GOT3 (cell line): ENCODE measurements around the gene ASB10.

Experiments
- DNase-seq: peaks from one replicate; lab custom pipeline; 2025; ENCODE audit warnings: mixed read lengths; lab: John Stamatoyannopoulos, UW

ASB10 gene

GRCh38 chr7:151186640-151187408 is at the start of gene ASB10:
TSS of gene ASB10 (minus strand) at chr7:151187250. CDS start at chr7:151187130, 120 bp downstream.
- no peak for DNase-seq

- DNase-seq, result no peak
These were observed 49.4 kb upstream of the ASB10 start for GRCh38 chr7:151236406-151236805.

- DNase-seq, result no peak
These were observed 48.2 kb upstream of the ASB10 start for GRCh38 chr7:151235091-151235787.

- DNase-seq, result no peak
These were observed 46.8 kb upstream of the ASB10 start for GRCh38 chr7:151233804-151234203.

- peak; percentile 51 for DNase-seq
These were observed 46.1 kb upstream of the ASB10 start for GRCh38 chr7:151232917-151233701.

- DNase-seq, result peak; percentile 61
These were observed 45.3 kb upstream of the ASB10 start, which contains the start of gene CHPF2 for GRCh38 chr7:151232091-151232916. TSS of gene CHPF2 (plus strand) at chr7:151232483. CDS start at chr7:151234012, 1,529 bp downstream.

GRCh38 chr7:151231080-151231479 is 44.0 kb upstream of the ASB10 start:
- no peak for DNase-seq

GRCh38 chr7:151229249-151229648 is 42.2 kb upstream of the ASB10 start:
- no peak for DNase-seq

- DNase-seq, result no peak
These were observed 41.2 kb upstream of the ASB10 start for GRCh38 chr7:151228024-151228866.

- peak; percentile 94 for DNase-seq
These were observed 40.1 kb upstream of the ASB10 start, which contains the start of gene ABCF2 for GRCh38 chr7:151226875-151227782. TSS of gene ABCF2 (minus strand) at chr7:151227205. CDS start at chr7:151226458, 747 bp downstream.

GRCh38 chr7:151226560-151226874 is 39.5 kb upstream of the ASB10 start:
- no peak for DNase-seq

- DNase-seq, result no peak
These were observed 39.0 kb upstream of the ASB10 start for GRCh38 chr7:151225948-151226510.

- DNase-seq, result no peak
These were observed 36.7 kb upstream of the ASB10 start for GRCh38 chr7:151223728-151224127.

GRCh38 chr7:151218170-151218569 is 31.1 kb upstream of the ASB10 start:
- DNase-seq, result no peak

GRCh38 chr7:151215396-151215795 is 28.3 kb upstream of the ASB10 start:
- DNase-seq, result no peak

- no peak for DNase-seq
These were observed 26.8 kb upstream of the ASB10 start for GRCh38 chr7:151213826-151214225.

GRCh38 chr7:151212626-151213025 is 25.6 kb upstream of the ASB10 start:
- DNase-seq, result no peak

- DNase-seq, result no peak
These were observed 24.2 kb upstream of the ASB10 start for GRCh38 chr7:151211155-151211772.
